Endothelial cell of umbilical vein (primary cell): Measurements from ENCODE around the gene RAB4A.

Experiments used
- CTCF ChIP-seq, 2 donors: IDR thresholded peaks; 1 replicate in 1 of 2; 2 replicates in 1 of 2; pipeline ENCODE4 v1.5.1; 2011; ENCODE audit warnings: low read length in 2 of 2, mild to moderate bottlenecking in 2 of 2, moderate library complexity in 2 of 2, control low read depth in 1 of 2, inconsistent platforms in 1 of 2, low read depth in 1 of 2; ENCODE audit not compliant: insufficient read depth in 1 of 2; ENCODE audit errors: extremely low read depth in 1 of 2
- POLR2AphosphoS5 ChIP-seq: IDR thresholded peaks from 2 replicates; pipeline ENCODE4 v1.6.1; 2012; ENCODE audit warnings: low read depth, mild to moderate bottlenecking, control low read depth, low read length, moderate library complexity; ENCODE audit not compliant: insufficient read depth

DNA sequence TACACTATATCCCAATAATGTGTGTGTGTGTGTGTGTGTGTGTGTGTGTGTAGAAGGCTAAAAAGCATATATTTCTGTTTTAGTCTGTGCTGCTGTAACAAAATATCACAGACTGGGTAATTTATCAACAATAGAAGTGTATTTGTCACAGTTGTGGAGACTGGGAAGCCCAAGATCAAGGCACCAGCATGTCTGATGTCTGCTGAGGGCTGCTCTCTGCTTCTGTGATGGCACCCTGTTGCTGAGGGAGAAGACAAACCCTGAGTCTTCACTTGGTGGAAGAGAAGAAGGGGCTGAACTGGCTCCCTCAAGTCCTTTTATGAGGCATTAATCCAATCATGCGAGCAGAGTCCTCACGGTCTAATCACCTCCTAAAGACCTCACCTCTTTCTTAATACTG, 23.0 kb upstream of the RAB4A start:
- no peak for TF ChIP-seq CTCF (IDR thresholded peaks at IDR 0.05; ENCODE audit: extremely low read depth in 1 of 2, insufficient read depth in 1 of 2, low read depth in 1 of 2, low read length in 2 of 2)
- no peak for TF ChIP-seq POLR2AphosphoS5
